HepG2 (cell line): ENCODE data around the gene ZBTB46. TPM values are rescaled to one million over a fixed set of nuclear protein-coding genes. Genes with fewer than 3 reads are reported as not detected.
A peak's percentile ranks its signal among the peaks of the same experiment; 100 is the strongest.

Source experiments
- ADNP ChIP-seq: sonication (generic); formaldehyde crosslinking; IDR thresholded peaks from 2 replicates; pipeline ENCODE4 v1.4.0; 2020; ENCODE audit warnings: missing genetic modification reagents
- GATAD2A ChIP-seq: IDR thresholded peaks from 2 replicates; pipeline ENCODE4 v1.6.1; 2016
- HOXA5 ChIP-seq: sonication (generic); formaldehyde crosslinking; IDR thresholded peaks from 2 replicates; pipeline ENCODE4 v1.4.0; 2020; ENCODE audit warnings: missing genetic modification reagents
- JUND ChIP-seq: sonication (generic); formaldehyde crosslinking; IDR thresholded peaks from 2 replicates; pipeline ENCODE4 v1.8.0; 2022; ENCODE audit warnings: mild to moderate bottlenecking, missing genetic modification reagents
- KAT7 ChIP-seq: IDR thresholded peaks from 2 replicates; pipeline ENCODE4 v1.6.1; 2018; ENCODE audit warnings: borderline replicate concordance, missing compliant biosample characterization
- MLLT10 ChIP-seq: sonication (generic); formaldehyde crosslinking; IDR thresholded peaks from 2 replicates; pipeline ENCODE4 v1.4.0; 2020; ENCODE audit warnings: missing genetic modification reagents
- NR1H2 ChIP-seq: sonication (generic); formaldehyde crosslinking; IDR thresholded peaks from 2 replicates; pipeline ENCODE4 v1.8.1; 2022; ENCODE audit warnings: low read depth, missing genetic modification reagents, borderline replicate concordance
- RAD21 ChIP-seq: fragments of 450-650 bp; formaldehyde crosslinking; IDR thresholded peaks from 2 replicates; pipeline ENCODE4 v1.5.0; 2020; ENCODE audit warnings: mild to moderate bottlenecking
- RXRB ChIP-seq: IDR thresholded peaks from 2 replicates; pipeline ENCODE4 v1.6.1; 2016; ENCODE audit warnings: borderline replicate concordance, missing genetic modification reagents, missing compliant biosample characterization
- SIX1 ChIP-seq: sonication (generic); formaldehyde crosslinking; IDR thresholded peaks from 2 replicates; pipeline ENCODE4 v1.4.0; 2020; ENCODE audit warnings: missing genetic modification reagents, borderline replicate concordance
- SOX5 ChIP-seq: IDR thresholded peaks from 2 replicates; pipeline ENCODE4 v1.6.1; 2016; ENCODE audit warnings: borderline replicate concordance
- TFAP4 ChIP-seq: sonication (generic); IDR thresholded peaks from 2 replicates; pipeline ENCODE4 v1.6.1; 2016; ENCODE audit warnings: low read depth, borderline replicate concordance
- XRCC5 ChIP-seq: fragments of 200-400 bp; formaldehyde crosslinking; optimal IDR thresholded peaks from 2 replicates; pipeline ENCODE3; 2017; ENCODE audit warnings: mild to moderate bottlenecking, low read length
- ZBTB49 ChIP-seq: sonication (generic); formaldehyde crosslinking; IDR thresholded peaks from 2 replicates; pipeline ENCODE4 v1.4.0; 2020; ENCODE audit warnings: missing genetic modification reagents, borderline replicate concordance
- ZFP1 ChIP-seq: IDR thresholded peaks from 2 replicates; pipeline ENCODE4 v1.6.1; 2016
- ZNF33B ChIP-seq: sonication (generic); formaldehyde crosslinking; IDR thresholded peaks from 2 replicates; pipeline ENCODE4 v1.5.1; 2020; ENCODE audit warnings: mild to moderate bottlenecking, missing genetic modification reagents
- ZNF550 ChIP-seq: sonication (generic); formaldehyde crosslinking; IDR thresholded peaks from 2 replicates; pipeline ENCODE4 v1.4.0; 2020; ENCODE audit warnings: mild to moderate bottlenecking, missing genetic modification reagents, borderline replicate concordance
- ZSCAN20 ChIP-seq: sonication (generic); formaldehyde crosslinking; IDR thresholded peaks from 2 replicates; pipeline ENCODE4 v1.4.0; 2020; ENCODE audit warnings: missing genetic modification reagents, mild to moderate bottlenecking, borderline replicate concordance
- ZSCAN29 ChIP-seq: sonication (generic); formaldehyde crosslinking; conservative IDR thresholded peaks from 2 replicates; pipeline ENCODE4 v1.4.0; 2020; ENCODE audit warnings: mild to moderate bottlenecking, missing genetic modification reagents
- polyA plus RNA-seq, 8 experiments: library from polyadenylated mRNA; depleted of rRNA in 3 of 8; stranded (reverse) in 7 of 8; unstranded in 1 of 8; fragments of >200 nt; fragmentation: Illumina TruSeq in 4 of 8; extraction: Trizol in 4 of 8; gene quantifications; 2 replicates each; pipeline versions ENCODE4 v1.2.1 to v1.2.3, GENCODE V29; 2011 to 2016; ENCODE audit warnings: low read depth in 4 of 8, missing spikeins in 1 of 8, mixed read lengths in 1 of 8; ENCODE audit not compliant: insufficient read depth in 1 of 8
- total RNA-seq, 5 experiments: library from RNA; depleted of rRNA; stranded (reverse); fragments of >200 nt; fragmentation: Illumina TruSeq; extraction: Trizol; gene quantifications; 2 replicates each; pipeline ENCODE4 v1.2.3, GENCODE V29; 2016; ENCODE audit warnings: low read depth in 1 of 5
- TF ChIP-seq, protein P1 (sequence below): IDR thresholded peaks from 2 replicates; pipeline ENCODE4 v1.6.1; 2016; ENCODE audit warnings: low read depth, borderline replicate concordance
- TF ChIP-seq, protein P2 (sequence below): sonication (generic); formaldehyde crosslinking; IDR thresholded peaks from 2 replicates; pipeline ENCODE4 v1.8.1; 2022; ENCODE audit warnings: low read depth, mild to moderate bottlenecking, missing genetic modification reagents
- TF ChIP-seq, protein P3 (sequence below): sonication (generic); formaldehyde crosslinking; IDR thresholded peaks from 2 replicates; pipeline ENCODE4 v1.4.0; 2020; ENCODE audit warnings: missing genetic modification reagents

The ZBTB46 gene
- total and polyA plus RNA-seq, 2 of the 13 experiments (the other 11 are each of a cell fraction or from before 2014, with no cell fraction given) = 1.6 to 13.5 TPM

GRCh38 chr20:63739130-63740069, 91.7 kb downstream of the ZBTB46 start, which contains the start of gene SLC2A4RG (continued):
- TF ChIP-seq SIX1 (CRISPR knock-in tag) (peak; percentile 45; the same call in 1 of the 2 replicates), ZSCAN29 (CRISPR knock-in tag) (peak; percentile 48; the same call in 1 of the 2 replicates), JUND (CRISPR knock-in tag) (no peak), SOX5 (CRISPR knock-in tag) (peak; percentile 54; the same call in 1 of the 2 replicates), RAD21 (CRISPR knock-in tag) (peak; percentile 76), ZFP1 (peak; percentile 69; the same call in 1 of the 2 replicates), ZBTB49 (CRISPR knock-in tag) (peak; percentile 87; the same call in 1 of the 2 replicates), ADNP (CRISPR knock-in tag) (no peak), ZNF550 (CRISPR knock-in tag) (no peak), HOXA5 (CRISPR knock-in tag) (peak; percentile 95), XRCC5 (peak; percentile 90), ZSCAN20 (CRISPR knock-in tag) (peak; percentile 99), GATAD2A (CRISPR knock-in tag) (peak; percentile 89), ZNF33B (CRISPR knock-in tag) (peak; percentile 93; the same call in 1 of the 2 replicates), MLLT10 (CRISPR knock-in tag) (0 out of 2 replicates have a peak, but pooled peaks have one; percentile 79), KAT7 (CRISPR knock-in tag) (peak; percentile 96), NR1H2 (CRISPR knock-in tag) (peak; percentile 66; the same call in 1 of the 2 replicates), TFAP4 (no peak; the same call in 1 of the 2 replicates), RXRB (CRISPR knock-in tag) (peak; percentile 91)
- TF ChIP-seq, protein P1, sequence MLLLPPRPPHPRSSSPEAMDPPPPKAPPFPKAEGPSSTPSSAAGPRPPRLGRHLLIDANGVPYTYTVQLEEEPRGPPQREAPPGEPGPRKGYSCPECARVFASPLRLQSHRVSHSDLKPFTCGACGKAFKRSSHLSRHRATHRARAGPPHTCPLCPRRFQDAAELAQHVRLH (CRISPR knock-in tag) = 0 out of 2 replicates have a peak, but pooled peaks have one; percentile 60
- TF ChIP-seq, protein P2, sequence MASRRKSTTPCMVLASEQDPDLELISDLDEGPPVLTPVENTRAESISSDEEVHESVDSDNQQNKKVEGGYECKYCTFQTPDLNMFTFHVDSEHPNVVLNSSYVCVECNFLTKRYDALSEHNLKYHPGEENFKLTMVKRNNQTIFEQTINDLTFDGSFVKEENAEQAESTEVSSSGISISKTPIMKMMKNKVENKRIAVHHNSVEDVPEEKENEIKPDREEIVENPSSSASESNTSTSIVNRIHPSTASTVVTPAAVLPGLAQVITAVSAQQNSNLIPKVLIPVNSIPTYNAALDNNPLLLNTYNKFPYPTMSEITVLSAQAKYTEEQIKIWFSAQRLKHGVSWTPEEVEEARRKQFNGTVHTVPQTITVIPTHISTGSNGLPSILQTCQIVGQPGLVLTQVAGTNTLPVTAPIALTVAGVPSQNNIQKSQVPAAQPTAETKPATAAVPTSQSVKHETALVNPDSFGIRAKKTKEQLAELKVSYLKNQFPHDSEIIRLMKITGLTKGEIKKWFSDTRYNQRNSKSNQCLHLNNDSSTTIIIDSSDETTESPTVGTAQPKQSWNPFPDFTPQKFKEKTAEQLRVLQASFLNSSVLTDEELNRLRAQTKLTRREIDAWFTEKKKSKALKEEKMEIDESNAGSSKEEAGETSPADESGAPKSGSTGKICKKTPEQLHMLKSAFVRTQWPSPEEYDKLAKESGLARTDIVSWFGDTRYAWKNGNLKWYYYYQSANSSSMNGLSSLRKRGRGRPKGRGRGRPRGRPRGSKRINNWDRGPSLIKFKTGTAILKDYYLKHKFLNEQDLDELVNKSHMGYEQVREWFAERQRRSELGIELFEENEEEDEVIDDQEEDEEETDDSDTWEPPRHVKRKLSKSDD (CRISPR knock-in tag) = peak; percentile 76; the same call in 1 of the 2 replicates
- TF ChIP-seq, protein P3, sequence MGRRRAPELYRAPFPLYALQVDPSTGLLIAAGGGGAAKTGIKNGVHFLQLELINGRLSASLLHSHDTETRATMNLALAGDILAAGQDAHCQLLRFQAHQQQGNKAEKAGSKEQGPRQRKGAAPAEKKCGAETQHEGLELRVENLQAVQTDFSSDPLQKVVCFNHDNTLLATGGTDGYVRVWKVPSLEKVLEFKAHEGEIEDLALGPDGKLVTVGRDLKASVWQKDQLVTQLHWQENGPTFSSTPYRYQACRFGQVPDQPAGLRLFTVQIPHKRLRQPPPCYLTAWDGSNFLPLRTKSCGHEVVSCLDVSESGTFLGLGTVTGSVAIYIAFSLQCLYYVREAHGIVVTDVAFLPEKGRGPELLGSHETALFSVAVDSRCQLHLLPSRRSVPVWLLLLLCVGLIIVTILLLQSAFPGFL (CRISPR knock-in tag) = no peak
